CD4-positive, alpha-beta T cell (primary cell): Measurements from ENCODE around the gene R3HDM2. TPM values are rescaled to one million over a fixed set of nuclear protein-coding genes. Genes with fewer than 3 reads are reported as not detected.

ENCODE experiments used
- ATAC-seq: fragments of 200-7000 bp; cut with Tn5 transposase; one replicate; pipeline ENCODE4 v1.10.0; 2022; ENCODE audit warnings: mild to moderate bottlenecking; ENCODE audit not compliant: poor library complexity
- CTCF ChIA-PET: fragments of 350-600 bp; sonication (Branson Sonifier 250); formaldehyde crosslinking; loops from one replicate; lab custom pipeline; 2021; ENCODE audit warnings: antibody characterized with exemption, inconsistent platforms; lab: Charles Lee
- POLR2A ChIA-PET: fragments of 350-600 bp; sonication (Branson Sonifier 250); formaldehyde crosslinking; loops from one replicate; lab custom pipeline; 2021; ENCODE audit warnings: antibody characterized with exemption, inconsistent platforms; lab: Charles Lee
- DNase-seq, 14 experiments: peaks; one replicate each; pipeline ENCODE4 v3.0.0-alpha.2; 2013 to 2020; ENCODE audit warnings: mixed read lengths in 2 of 14
- H3K27ac ChIP-seq, 2 donors: one replicate each; pipeline versions ENCODE4 v1.5.1 to v1.7.0; 2013; ENCODE audit warnings: low read length in 2 of 2, low read depth in 1 of 2, mild to moderate bottlenecking in 1 of 2
- H3K27me3 ChIP-seq, 2 experiments: 1 replicate in 1 of 2; 2 replicates in 1 of 2; pipeline versions ENCODE4 v1.6.1 to v1.7.0; 2013; ENCODE audit warnings: low read length in 2 of 2, control low read depth in 1 of 2, mild to moderate bottlenecking in 1 of 2, moderate library complexity in 1 of 2; ENCODE audit not compliant: insufficient read depth in 2 of 2, control insufficient read depth in 1 of 2
- H3K36me3 ChIP-seq: one replicate; pipeline ENCODE4 v1.6.1; 2013; ENCODE audit warnings: low read length, control low read depth; ENCODE audit not compliant: insufficient read depth
- H3K4me1 ChIP-seq: one replicate; pipeline ENCODE4 v1.6.1; 2013; ENCODE audit warnings: low read length, control low read depth; ENCODE audit not compliant: insufficient read depth
- H3K4me3 ChIP-seq: one replicate; pipeline ENCODE4 v1.5.1; 2013; ENCODE audit warnings: mild to moderate bottlenecking, low read length, moderate library complexity
- H3K9me3 ChIP-seq, 2 experiments: 1 replicate in 1 of 2; 2 replicates in 1 of 2; pipeline versions ENCODE4 v1.6.1 to v1.7.0; 2013; ENCODE audit warnings: low read length in 2 of 2, mild to moderate bottlenecking in 2 of 2, control low read depth in 1 of 2, moderate library complexity in 1 of 2; ENCODE audit not compliant: control insufficient read depth in 1 of 2, insufficient read depth in 1 of 2
- H3K27ac Mint-ChIP-seq: one replicate; pipeline ENCODE4 v1.8.0; 2020; ENCODE audit warnings: mixed read lengths
- H3K27me3 Mint-ChIP-seq: one replicate; pipeline ENCODE4 v1.8.0; 2021; ENCODE audit warnings: mixed read lengths
- H3K36me3 Mint-ChIP-seq: one replicate; pipeline ENCODE4 v1.8.0; 2021; ENCODE audit warnings: low read depth, mixed read lengths
- H3K4me1 Mint-ChIP-seq: one replicate; pipeline ENCODE4 v1.8.0; 2021; ENCODE audit warnings: low read depth, mixed read lengths
- H3K4me3 Mint-ChIP-seq: one replicate; pipeline ENCODE4 v1.8.0; 2020; ENCODE audit warnings: mild to moderate bottlenecking, mixed read lengths
- H3K9me3 Mint-ChIP-seq: one replicate; pipeline ENCODE4 v1.8.0; 2020; ENCODE audit warnings: mixed read lengths
- intact Hi-C, 2 experiments: fragments of 100-400 bp; cut with DNase I in 1 of 2; cut with micrococcal nuclease in 1 of 2; formaldehyde crosslinking; loops; one replicate each; pipeline versions ENCODE4 v1.15.1 to v1.9.0; 2023 to 2025; cut with DNase I, micrococcal nuclease
- total RNA-seq, 174 experiments: library from RNA in 2 of 174; stranded (reverse) in 2 of 174; gene quantifications; one replicate each; pipeline ENCODE4 v1.2.3 and lab custom pipeline; 2021 to 2026
- TF ChIP-seq, protein P1 (sequence below): fragments of 200-600 bp; IDR thresholded peaks from one replicate; pipeline ENCODE4 v1.8.0; 2022; ENCODE audit warnings: antibody characterized with exemption, mild to moderate bottlenecking

The R3HDM2 gene
- total RNA-seq, 2 experiments from 2014 or later: 106 to 115 TPM

DNA sequence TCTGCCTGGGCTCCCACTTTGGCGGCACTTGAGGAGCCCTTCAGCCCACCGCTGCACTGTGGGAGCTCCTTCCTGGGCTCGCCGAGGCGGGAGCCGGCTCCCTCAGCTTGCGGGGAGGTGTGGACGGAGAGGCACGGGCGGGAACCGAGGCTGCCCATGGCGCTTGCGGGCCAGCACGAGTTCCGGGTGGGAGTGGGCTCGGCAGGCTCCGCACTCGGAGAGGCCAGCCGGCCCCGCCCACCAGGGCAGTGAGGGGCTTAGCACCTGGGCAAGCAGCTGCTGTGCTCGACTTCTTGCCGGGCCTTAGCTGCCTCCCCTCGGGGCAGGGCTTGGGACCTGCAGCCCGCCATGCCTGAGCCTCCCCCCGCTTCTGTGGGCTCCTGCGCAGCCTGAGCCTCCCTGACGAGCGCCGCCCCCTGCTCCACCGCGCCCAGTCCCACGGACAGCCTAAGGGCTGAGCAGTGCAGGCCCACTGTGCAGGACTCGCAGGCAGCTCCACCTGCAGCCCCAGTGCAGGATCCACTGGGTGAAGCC lies 44.6 kb downstream of the R3HDM2 start:
- Mint-ChIP-seq H3K4me1 (peaks cover 7% of the 10 kb centered on the region), H3K4me3 (no peak overlapping the region), H3K36me3 (peaks cover 60% of the 10 kb centered on the region), H3K9me3 (no peaks in the 10 kb centered on the region), H3K27me3 (no peaks in the 10 kb centered on the region), H3K27ac (no peak overlapping the region)
- Histone ChIP-seq H3K27me3 (no peaks in the 10 kb centered on the region), H3K27ac (no peak overlapping the region), H3K4me3 (no peak overlapping the region), H3K36me3 (peaks cover 30% of the 10 kb centered on the region), H3K9me3 (no peaks in the 10 kb centered on the region), H3K4me1 (no peaks in the 10 kb centered on the region)
- CTCF ChIA-PET: no interaction called here
- DNase-seq (peak in 1 of 14 experiments; percentile 12), ATAC-seq (no peak)
- intact Hi-C loops: no loop called here
- TF ChIP-seq, protein P1, sequence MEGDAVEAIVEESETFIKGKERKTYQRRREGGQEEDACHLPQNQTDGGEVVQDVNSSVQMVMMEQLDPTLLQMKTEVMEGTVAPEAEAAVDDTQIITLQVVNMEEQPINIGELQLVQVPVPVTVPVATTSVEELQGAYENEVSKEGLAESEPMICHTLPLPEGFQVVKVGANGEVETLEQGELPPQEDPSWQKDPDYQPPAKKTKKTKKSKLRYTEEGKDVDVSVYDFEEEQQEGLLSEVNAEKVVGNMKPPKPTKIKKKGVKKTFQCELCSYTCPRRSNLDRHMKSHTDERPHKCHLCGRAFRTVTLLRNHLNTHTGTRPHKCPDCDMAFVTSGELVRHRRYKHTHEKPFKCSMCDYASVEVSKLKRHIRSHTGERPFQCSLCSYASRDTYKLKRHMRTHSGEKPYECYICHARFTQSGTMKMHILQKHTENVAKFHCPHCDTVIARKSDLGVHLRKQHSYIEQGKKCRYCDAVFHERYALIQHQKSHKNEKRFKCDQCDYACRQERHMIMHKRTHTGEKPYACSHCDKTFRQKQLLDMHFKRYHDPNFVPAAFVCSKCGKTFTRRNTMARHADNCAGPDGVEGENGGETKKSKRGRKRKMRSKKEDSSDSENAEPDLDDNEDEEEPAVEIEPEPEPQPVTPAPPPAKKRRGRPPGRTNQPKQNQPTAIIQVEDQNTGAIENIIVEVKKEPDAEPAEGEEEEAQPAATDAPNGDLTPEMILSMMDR: no peak
- POLR2A ChIA-PET: no interaction called here

DNA sequence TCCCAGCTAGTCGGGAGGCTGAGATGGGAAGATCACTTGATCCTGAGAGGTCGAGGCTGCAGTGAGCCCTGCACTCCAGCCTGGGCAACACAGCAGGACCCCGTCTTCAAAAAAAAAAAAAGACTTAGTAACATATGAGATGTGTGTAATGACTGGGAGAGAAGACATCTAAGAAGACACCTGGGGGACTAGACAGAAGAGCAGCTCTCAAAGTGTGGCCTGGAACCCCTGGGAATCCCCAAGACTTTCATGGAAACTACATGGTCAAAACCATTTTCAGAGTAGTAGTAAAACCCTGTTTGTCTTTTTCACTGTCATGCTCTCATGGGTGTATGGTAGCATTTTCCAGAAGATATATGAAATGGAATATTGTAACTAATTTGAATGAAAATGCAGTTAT lies 45.3 kb downstream of the R3HDM2 start:
- CTCF ChIA-PET: no interaction called here
- Histone ChIP-seq H3K27ac (no peak overlapping the region), H3K36me3 (peaks cover 30% of the 10 kb centered on the region), H3K9me3 (no peaks in the 10 kb centered on the region), H3K27me3 (no peaks in the 10 kb centered on the region), H3K4me3 (no peak overlapping the region), H3K4me1 (no peaks in the 10 kb centered on the region)
- Mint-ChIP-seq H3K4me1 (peaks cover 6% of the 10 kb centered on the region), H3K36me3 (peaks cover 60% of the 10 kb centered on the region), H3K27me3 (no peaks in the 10 kb centered on the region), H3K4me3 (no peak overlapping the region), H3K27ac (no peak overlapping the region), H3K9me3 (no peaks in the 10 kb centered on the region)
- no peak for ATAC-seq
- TF ChIP-seq, protein P1: no peak
- no peak for DNase-seq
- POLR2A ChIA-PET: no interaction called here
- intact Hi-C loops: no loop called here

DNA sequence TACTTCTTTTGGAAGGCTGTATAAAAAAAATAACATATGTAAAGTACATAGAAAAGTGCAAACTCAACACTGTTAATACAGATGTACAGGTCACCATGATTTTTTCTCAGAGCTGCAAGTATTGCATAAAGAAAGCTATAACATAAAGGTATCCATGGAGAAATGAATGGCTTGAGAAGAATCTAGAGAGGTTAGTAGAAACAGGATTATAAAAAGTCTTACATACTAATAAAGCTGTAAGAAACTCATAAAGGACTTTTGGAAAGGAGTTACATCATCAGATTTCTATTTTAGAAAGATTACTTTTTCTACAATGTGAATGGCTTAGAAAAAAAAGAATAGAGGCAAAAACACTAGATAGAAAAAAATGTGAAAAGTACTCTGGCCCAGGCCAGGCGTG lies 46.4 kb downstream of the R3HDM2 start:
- H3K36me3 ChIP-seq: peaks cover 22% of the 10 kb centered on the region
- ATAC-seq (no peak), DNase-seq (no peak)
- CTCF ChIA-PET: no interaction called here
- H3K4me3 ChIP-seq: no peak overlapping the region
- H3K27ac ChIP-seq: no peak overlapping the region
- POLR2A ChIA-PET: no interaction called here
- peaks cover 9% of the 10 kb centered on the region for H3K4me1 Mint-ChIP-seq
- no peaks in the 10 kb centered on the region for H3K9me3 ChIP-seq
- no peak overlapping the region for H3K4me3 Mint-ChIP-seq
- TF ChIP-seq, protein P1: no peak
- intact Hi-C loops: no loop called here
- H3K9me3 Mint-ChIP-seq: no peaks in the 10 kb centered on the region
- no peaks in the 10 kb centered on the region for H3K4me1 ChIP-seq
- no peak overlapping the region for H3K27ac Mint-ChIP-seq
- no peaks in the 10 kb centered on the region for H3K27me3 ChIP-seq
- peaks cover 53% of the 10 kb centered on the region for H3K36me3 Mint-ChIP-seq
- no peaks in the 10 kb centered on the region for H3K27me3 Mint-ChIP-seq
